Esophagus (tissue), 2 donors: Measurements from ENCODE around the gene FBXW11. TPM values are rescaled to one million over a fixed set of nuclear protein-coding genes. Genes with fewer than 3 reads are reported as not detected.

ENCODE experiments used
- H3K27ac ChIP-seq, 2 donors: one replicate each; pipeline ENCODE4 v1.5.1; 2013; ENCODE audit warnings: low read depth in 2 of 2, mild to moderate bottlenecking in 2 of 2, inconsistent platforms in 1 of 2, low read length in 1 of 2, moderate library complexity in 1 of 2
- H3K27me3 ChIP-seq, 2 donors: one replicate each; pipeline ENCODE4 v1.6.1; 2013; ENCODE audit warnings: low read length in 2 of 2, control low read depth in 1 of 2, mild to moderate bottlenecking in 1 of 2; ENCODE audit not compliant: insufficient read depth in 2 of 2, control insufficient read depth in 1 of 2
- H3K36me3 ChIP-seq, 2 donors: one replicate each; pipeline ENCODE4 v1.6.1; 2013; ENCODE audit warnings: low read length in 1 of 2; ENCODE audit not compliant: control insufficient read depth in 2 of 2, insufficient read depth in 2 of 2
- H3K4me1 ChIP-seq, 2 donors: one replicate each; pipeline ENCODE4 v1.6.1; 2013; ENCODE audit warnings: low read length in 1 of 2; ENCODE audit not compliant: control insufficient read depth in 2 of 2, insufficient read depth in 2 of 2
- H3K4me3 ChIP-seq, 2 donors: one replicate each; pipeline ENCODE4 v1.5.1; 2013; ENCODE audit warnings: low read length in 2 of 2, mild to moderate bottlenecking in 2 of 2, low read depth in 1 of 2, moderate library complexity in 1 of 2
- H3K9me3 ChIP-seq, 2 donors: one replicate each; pipeline ENCODE4 v1.6.1; 2013; ENCODE audit warnings: mild to moderate bottlenecking in 2 of 2, low read depth in 1 of 2, low read length in 1 of 2, moderate library complexity in 1 of 2; ENCODE audit not compliant: control insufficient read depth in 2 of 2, insufficient read depth in 1 of 2
- WGBS, 2 donors: extraction: QIAGEN DNeasy Blood & Tissue Kit; methylation state at CpG; one replicate each; pipeline ENCODE4 v1.1.7; 2013; 5-methylcytosine and 5-hydroxymethylcytosine counted together
- polyA plus RNA-seq, 2 donors: library from polyadenylated mRNA; stranded (reverse); fragments of 200-250 nt; gene quantifications; one replicate each; pipeline ENCODE4 v1.2.3, GENCODE V29; 2013
- donor health status: healthy with polysubstance abuse.
- donor health status: Bipolar disorder and iron deficiency.

FBXW11 gene
- polyA plus RNA-seq = 10 to 100 TPM in 1 of 2 donors, 1 to 10 TPM in 1; 8.9 to 17.4 TPM

DNA sequence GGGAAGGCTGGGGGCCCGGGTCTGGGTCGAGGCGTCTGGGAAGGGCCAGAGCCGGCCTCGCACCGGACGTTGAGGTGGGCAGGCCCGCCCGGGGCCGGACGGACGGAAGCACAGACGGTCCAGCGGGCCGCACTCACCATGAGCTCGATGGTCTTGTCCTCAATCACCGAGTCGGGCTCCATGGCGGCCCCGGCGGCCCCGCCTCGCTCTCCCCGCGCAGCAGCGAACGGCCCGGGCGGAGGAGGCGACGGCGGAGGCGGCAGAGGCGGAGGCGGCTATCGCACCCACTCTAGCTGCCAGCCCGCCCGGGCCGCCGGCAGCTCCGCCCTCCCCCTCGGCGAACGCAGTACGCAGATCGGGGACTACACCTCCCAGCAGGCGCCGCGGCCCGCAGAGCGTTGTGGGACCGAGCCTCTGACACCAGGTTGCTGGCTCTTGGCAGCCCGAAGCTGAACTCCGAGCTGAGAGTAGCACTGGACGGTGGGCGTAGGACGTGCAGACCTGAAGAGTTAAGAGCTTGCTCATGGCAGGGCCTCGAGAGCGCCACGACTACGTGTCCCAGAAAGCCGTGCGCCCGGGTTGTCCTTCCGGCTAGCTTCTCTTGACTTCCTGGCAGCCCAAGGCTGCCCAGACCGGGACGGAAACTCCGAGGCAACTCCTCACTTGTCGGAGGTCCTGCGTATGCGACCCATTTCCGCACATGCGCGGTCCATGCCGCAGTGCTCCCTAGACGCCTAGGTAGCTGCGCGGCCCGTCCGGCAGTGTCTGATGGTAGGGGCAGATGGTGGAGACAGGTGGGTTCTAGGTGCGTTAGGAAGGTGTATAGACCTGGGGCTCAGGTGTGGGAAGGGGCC is at the start of gene FBXW11:
Gene FBXW11, minus strand, starts transcription at position 318 of the 854 bp plus-strand sequence. Its CDS starts 136 bp downstream, at position 182.
- 0% methylated on average over 66 to 81 of the region's 81 CpGs for WGBS, 2 donors
- Histone ChIP-seq H3K4me3 (peak within 1 kb of the TSS; percentile 88 to 89), H3K36me3 (no peaks in the 10 kb centered on the region), H3K27ac (peak within 1 kb of the TSS; percentile 92 to 100), H3K27me3 (no peaks in the 10 kb centered on the region), H3K4me1 (peaks cover 0 to 4% of the 10 kb centered on the region in 2 donors), H3K9me3 (no peaks in the 10 kb centered on the region)

DNA sequence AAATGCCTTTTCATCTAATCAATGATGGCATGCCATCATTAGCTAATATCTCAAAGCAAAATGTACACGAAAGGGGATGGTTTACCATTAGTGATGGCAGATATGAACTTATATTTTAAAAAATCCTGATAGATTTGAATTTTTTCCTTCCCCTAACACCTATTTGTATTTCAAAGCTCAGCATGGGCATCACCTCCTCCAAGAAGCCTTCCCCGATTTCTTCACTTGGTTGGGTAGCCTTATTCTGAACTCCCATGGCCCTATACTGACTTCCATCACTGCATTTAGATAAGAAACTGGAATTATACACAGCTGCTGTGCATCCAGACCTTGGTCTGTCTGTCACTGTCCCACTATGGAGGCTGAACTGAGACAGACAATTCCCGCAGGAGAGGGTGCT is 49.6 kb upstream of the FBXW11 start:
- Histone ChIP-seq H3K27ac (no peak overlapping the region), H3K4me3 (no peak overlapping the region), H3K36me3 (peaks cover 0 to 17% of the 10 kb centered on the region in 2 donors), H3K4me1 (no peaks in the 10 kb centered on the region), H3K27me3 (no peaks in the 10 kb centered on the region), H3K9me3 (no peaks in the 10 kb centered on the region)
- 96 to 97% methylated on average over 3 of the region's 3 CpGs for WGBS, 2 donors

DNA sequence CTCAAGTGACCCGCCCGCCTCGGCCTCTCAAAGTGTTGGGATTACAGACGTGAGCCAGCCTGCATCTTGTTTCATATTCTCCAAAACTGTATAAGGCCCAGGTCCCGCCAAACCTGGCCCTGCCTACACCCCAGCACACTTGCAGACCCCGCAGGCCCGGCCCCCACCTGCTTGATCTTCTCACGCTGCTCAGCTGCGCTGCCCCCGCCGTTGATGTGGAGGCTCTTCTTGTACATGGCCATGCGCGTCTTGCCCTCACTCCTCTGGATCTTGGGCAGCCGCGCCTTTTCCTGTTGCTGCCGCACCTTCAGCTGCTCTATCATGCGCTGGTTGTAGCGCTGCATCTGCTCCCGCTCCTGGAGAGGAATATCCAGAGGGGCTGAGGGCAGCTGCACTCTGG is 49.0 kb upstream of the FBXW11 start:
- no peaks in the 10 kb centered on the region for H3K9me3 ChIP-seq
- H3K4me1 ChIP-seq = no peaks in the 10 kb centered on the region
- 94 to 95% methylated on average over 19 of the region's 19 CpGs for WGBS, 2 donors
- H3K4me3 ChIP-seq = no peak overlapping the region
- H3K36me3 ChIP-seq = peaks cover 0 to 17% of the 10 kb centered on the region in 2 donors
- no peak overlapping the region for H3K27ac ChIP-seq
- H3K27me3 ChIP-seq = no peaks in the 10 kb centered on the region

- no peak overlapping the region for H3K4me3 ChIP-seq
- no peak overlapping the region for H3K27ac ChIP-seq
- no peaks in the 10 kb centered on the region for H3K9me3 ChIP-seq
- H3K4me1 ChIP-seq = no peaks in the 10 kb centered on the region
- WGBS, 2 donors = 89 to 92% methylated on average over 10 to 11 of the region's 11 CpGs
- H3K36me3 ChIP-seq = peaks cover 0 to 17% of the 10 kb centered on the region in 2 donors
- H3K27me3 ChIP-seq = no peaks in the 10 kb centered on the region
Observed at GRCh38 chr5:172054611-172055153, 48.2 kb upstream of the FBXW11 start.

- peaks cover 0 to 17% of the 10 kb centered on the region in 2 donors for H3K36me3 ChIP-seq
- no peak overlapping the region for H3K4me3 ChIP-seq
- H3K27ac ChIP-seq = no peak overlapping the region
- H3K4me1 ChIP-seq = no peaks in the 10 kb centered on the region
- 79% methylated on average over 19 of the region's 19 CpGs for WGBS, 2 donors
- no peaks in the 10 kb centered on the region for H3K27me3 ChIP-seq
- H3K9me3 ChIP-seq = peaks cover 0 to 2% of the 10 kb centered on the region in 2 donors
Observed at GRCh38 chr5:172052450-172053236, 46.2 kb upstream of the FBXW11 start.

DNA sequence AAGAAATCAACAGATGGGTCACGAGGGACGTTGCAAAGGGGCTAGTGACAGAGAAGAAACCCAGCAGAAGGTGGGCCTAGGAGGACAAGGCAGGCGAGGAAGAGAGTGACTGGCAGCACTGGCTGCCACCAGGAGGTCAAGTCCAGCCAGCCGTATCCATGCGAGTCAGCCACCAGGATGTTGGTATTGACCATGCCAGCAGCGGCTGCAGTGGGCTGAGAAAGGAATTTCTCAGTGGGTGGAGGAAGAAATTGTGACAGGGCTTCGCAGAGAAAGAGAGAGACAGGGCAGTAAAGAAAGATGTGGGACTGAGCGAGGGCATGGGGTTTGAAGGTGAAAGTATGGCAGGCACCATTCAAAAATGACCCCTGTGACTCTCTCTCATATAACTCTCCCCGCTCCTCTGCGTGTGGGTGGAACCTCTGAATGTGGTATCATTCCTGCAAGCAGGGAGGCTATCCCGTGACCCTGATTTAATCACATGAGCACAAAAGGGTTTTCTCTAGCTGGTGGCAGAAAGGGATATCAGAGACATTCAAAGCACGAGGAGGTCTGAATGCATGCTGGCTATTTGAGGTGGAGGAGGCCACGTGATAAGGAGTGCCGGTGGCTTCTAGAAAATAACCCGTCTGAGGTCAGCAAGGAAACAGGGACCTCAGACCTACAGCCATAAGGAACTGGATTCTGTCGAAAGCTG is 45.4 kb upstream of the FBXW11 start:
- H3K27ac ChIP-seq = no peak overlapping the region
- WGBS, 2 donors = 87 to 88% methylated on average over 16 of the region's 16 CpGs

GRCh38 chr5:172050080-172050479 is 43.6 kb upstream of the FBXW11 start:
- Histone ChIP-seq H3K27me3 (no peaks in the 10 kb centered on the region), H3K27ac (no peak overlapping the region), H3K36me3 (peaks cover 0 to 12% of the 10 kb centered on the region in 2 donors), H3K4me1 (no peaks in the 10 kb centered on the region), H3K9me3 (peaks cover 0 to 2% of the 10 kb centered on the region in 2 donors), H3K4me3 (no peak overlapping the region)
- 86 to 88% methylated on average over 4 of the region's 4 CpGs for WGBS, 2 donors

More for the DNA sequence above, 45.4 kb upstream of the FBXW11 start:
- Histone ChIP-seq H3K4me3 (no peak overlapping the region), H3K27me3 (no peaks in the 10 kb centered on the region), H3K9me3 (peaks cover 0 to 2% of the 10 kb centered on the region in 2 donors), H3K4me1 (no peaks in the 10 kb centered on the region), H3K36me3 (peaks cover 0 to 17% of the 10 kb centered on the region in 2 donors)

DNA sequence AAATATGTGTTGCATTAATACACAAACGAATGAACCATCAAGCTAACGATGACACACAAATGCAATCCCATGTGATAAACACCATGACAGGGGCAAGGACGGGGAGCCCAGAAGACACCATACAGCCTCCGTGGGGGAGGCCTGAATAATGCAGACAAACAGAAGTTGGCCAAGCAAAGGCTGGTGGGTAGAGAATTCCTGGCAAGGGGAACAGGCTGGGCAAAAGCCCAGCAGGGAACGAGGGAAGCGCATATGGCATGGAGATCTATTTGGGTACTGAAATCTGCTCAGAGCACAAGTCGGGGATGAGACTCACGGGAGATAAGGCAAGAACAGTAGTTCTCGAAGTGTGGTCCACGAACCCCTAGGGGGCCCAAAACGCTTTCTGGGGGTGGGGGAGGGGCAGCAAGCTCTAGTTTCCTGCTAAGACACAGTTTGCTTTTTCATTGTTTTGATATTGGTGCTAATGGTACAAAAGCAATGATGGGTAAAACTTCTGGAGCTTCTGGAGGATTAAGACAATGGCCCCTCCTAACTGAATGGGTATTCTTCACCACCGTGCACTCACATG is 42.9 kb upstream of the FBXW11 start:
- Histone ChIP-seq H3K27ac (no peak overlapping the region), H3K27me3 (no peaks in the 10 kb centered on the region), H3K4me1 (no peaks in the 10 kb centered on the region), H3K4me3 (no peak overlapping the region), H3K36me3 (peaks cover 0 to 10% of the 10 kb centered on the region in 2 donors), H3K9me3 (peaks cover 0 to 2% of the 10 kb centered on the region in 2 donors)
- WGBS, 2 donors = 88% methylated on average over 12 of the region's 12 CpGs
